Left lobe of liver (tissue), 2 donors: ENCODE data around the gene MOSPD2. TPM values are rescaled to one million over a fixed set of nuclear protein-coding genes. Genes with fewer than 3 reads are reported as not detected.
A peak's percentile ranks its signal among the peaks of the same experiment; 100 is the strongest.

Experiments
- ATAC-seq: fragments of 200-7000 bp; cut with Tn5 transposase; one replicate; pipeline ENCODE4 v1.9.1; 2020; ENCODE audit warnings: mild to moderate bottlenecking, moderate library complexity
- DNase-seq: peaks from one replicate; pipeline ENCODE4 v3.0.0-alpha.2; 2020; ENCODE audit warnings: low spot score
- total RNA-seq: library from RNA; stranded (reverse); gene quantifications from one replicate; pipeline ENCODE4 v1.2.1, GENCODE V29; 2021
- donor health status: DM: no; HTN: no; CAD: no; lungs with moderate emphysema.
- donor health status: DM: no; HTN: yes; CAD: no.

MOSPD2 gene
- total RNA-seq, result 4.2 TPM

DNA sequence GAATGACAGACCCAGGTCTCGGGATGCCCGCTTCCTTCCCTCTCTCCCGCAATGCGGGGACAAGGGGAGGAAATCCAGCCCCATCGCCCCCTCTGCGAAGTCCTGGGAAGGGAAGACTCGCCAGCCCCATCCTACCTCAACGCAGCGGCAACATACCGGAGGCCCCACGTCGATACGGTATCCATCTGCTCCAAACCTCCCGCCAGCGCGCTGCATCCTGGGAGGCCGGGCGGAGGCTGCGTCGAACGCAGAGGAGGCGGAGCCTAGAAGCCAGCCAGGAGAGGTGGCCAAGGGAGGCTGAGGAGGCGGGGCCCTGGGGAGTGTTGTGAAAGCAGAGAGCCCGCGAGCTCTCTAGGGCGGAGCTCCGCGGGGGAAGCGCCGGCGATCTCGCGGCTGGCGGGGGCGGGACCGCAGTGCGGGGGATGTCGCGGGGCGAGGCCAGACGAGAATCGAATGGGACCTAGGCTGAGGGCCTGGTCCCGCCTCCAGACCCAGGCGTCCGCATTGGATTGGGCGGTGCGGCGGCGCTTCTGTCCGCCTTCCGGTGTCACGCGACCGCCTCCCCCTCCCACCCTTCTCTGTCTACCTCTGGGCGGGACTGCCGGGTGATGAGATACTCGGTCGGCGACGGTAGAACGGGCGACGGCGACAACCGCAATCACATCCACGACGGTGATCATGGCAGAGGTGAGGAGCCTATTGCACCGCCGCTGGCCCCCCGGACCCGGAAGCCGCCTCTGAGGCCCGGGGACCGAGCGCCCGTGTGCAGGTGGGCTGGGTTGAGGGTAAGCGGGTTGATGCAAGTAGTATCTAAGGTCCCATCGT is at the start of gene MOSPD2, which contains the start of gene FANCB:
TSS of gene MOSPD2 (plus strand) at position 571 of the 825 bp plus-strand sequence. CDS start at position 679, 108 bp downstream.
TSS of gene FANCB (minus strand) at position 219 of the 825 bp plus-strand sequence. CDS start 7,559 bp downstream, outside the sequence.
- DNase-seq (peak; percentile 94), ATAC-seq (peak; percentile 98)

DNA sequence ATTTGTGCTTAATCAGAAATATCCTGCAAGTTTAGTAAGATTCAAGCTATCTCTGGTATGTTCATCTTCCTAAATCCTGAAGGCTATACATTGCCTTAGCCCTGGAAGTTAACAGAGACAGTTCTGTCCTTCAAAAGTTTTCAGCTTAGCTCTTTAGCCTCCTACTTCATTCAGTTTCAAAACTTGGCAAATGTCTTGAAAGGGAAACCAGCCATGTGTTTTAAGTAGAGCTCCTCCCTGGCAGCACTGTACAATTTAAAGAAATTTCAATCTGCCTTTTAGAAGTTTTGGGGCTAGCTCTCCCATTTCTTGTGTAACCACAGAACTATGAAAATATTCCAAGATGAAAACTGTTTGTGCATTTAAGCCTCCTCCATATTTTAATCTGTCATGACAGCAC is 47.4 kb upstream of the MOSPD2 start:
- DNase-seq (no peak), ATAC-seq (no peak)

DNA sequence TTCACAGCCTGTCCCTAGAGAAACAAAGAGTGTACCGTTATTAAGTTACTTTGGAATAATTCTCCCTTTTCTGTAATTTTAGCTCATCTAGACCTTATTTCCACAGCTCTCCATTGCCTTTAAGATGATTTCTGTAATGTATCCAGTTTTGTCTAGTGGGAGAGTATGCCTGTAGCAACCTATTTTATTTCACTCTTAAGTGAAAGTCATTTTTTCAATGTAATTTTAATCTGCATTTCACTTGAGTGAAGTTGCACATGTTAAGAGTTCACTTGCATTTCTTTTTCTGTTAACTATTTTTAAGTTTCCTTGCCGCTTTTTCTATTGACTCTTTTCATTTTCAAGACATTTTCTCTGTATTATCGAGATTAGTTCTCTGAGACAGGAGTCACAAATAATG is 46.9 kb upstream of the MOSPD2 start:
- ATAC-seq, result no peak
- DNase-seq, result no peak

DNA sequence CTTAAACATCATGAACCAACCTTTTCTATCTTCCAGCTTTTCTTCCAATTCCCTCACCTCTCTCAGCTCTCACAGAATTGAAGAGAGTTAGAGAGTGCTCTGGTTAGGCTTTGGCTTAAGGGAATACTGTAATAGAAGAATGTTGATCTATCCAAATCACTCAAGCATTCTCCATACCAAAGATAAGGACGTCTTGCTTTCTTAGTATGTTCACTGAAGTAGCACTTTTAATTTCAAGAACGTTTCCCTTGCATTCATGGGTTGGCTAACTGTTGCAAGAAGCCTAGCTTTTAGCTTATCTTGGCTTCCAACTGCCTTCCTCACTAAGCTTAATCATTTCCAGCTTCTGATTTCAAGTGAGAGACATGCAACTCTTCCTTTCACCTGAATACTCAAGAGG is 43.6 kb upstream of the MOSPD2 start:
- no peak for DNase-seq
- no peak for ATAC-seq

DNA sequence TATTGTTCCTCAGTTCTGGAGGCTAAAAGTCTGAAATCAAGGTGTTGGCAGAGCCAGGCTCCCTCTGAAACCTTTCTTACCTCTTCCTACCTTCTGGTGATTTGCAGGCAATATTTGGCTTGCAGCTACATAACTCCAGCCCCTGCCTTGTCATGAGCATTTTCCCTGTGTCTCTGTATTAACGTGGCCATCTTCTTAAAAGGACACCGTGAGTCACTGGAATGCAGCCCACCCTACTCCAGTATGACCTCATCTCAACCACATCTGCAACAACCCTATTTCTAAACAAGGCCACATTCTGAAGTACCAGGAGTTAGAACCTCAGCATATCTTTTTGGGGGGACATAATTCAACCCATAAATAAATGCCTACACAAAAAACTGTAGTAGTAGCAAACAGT is 41.1 kb upstream of the MOSPD2 start:
- ATAC-seq, result no peak
- DNase-seq, result no peak

DNA sequence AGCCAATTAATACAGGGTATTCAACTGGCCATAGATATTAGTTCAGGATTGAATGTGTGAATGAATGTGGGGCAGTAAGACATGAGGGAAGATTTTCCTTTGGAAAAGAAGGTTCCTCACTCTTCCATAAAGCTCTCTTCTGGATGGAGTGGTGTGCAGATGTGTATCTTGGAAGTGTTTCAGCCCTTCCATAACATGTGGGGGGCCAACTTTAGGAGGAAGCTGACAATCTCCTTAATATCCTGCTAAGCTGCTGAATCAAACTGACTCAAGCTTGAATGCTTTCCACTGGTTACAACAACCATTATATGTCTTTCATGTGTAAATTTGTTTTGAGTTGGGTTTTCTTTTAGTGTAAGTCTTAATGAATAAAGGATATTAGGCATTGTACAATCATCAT is 40.6 kb upstream of the MOSPD2 start:
- DNase-seq, result no peak
- no peak for ATAC-seq

DNA sequence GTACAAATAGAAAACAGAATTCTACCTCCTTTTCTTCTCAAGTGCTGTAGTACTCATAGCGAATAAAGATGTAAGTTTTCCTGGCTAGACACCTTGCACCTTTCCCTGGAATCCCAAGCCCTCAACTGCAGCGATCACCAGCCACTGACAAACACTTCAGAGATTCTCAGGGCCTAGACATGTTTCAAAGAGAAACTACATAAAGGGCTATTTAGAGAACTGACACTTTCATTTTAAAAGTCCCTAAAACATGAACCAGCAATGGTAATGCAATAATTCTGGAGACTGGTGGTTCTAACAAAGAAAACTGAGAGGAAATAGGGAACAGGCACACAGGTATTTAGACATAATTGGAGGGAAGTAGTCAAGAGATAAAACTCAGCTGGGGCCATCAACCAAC is 36.1 kb upstream of the MOSPD2 start:
- DNase-seq, result no peak

DNA sequence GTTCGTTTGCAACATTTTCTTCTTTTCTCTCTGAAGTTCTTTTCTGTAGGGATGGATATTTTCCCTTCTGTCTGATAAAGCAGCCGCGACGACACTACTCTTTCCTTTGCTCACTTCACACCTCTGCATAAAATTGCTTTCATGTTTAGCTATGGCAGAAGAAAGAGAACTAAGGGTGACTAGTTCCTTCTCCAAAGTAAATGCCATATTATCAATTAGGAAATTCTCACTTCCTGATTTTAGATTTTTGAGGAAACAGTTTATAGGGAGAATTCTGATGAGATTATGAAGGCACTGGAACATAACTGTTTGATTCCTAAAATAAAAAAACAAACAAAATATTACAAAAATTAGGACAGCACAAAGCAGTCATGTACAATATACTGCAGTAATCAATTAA is 29.6 kb upstream of the MOSPD2 start:
- DNase-seq, result no peak
- no peak for ATAC-seq

More for the DNA sequence above, 36.1 kb upstream of the MOSPD2 start:
- no peak for ATAC-seq

DNA sequence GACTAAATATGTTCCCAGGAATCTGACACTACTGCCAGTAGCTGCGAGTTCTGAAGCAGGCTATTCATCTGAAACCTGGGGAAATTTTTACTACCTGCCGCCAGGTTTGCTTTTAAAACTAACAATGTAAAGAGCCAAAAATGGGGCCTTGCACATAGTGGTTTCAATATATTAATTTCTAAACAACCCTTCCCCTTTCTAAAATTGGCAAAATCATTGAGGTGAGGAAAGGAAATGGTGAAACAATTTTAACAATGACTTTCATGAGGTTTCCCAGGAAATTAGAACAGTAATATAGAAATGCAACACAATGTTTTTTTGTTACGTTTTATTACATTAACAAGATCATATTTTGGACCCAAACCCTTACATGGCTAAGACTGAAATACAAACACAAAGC is 21.7 kb upstream of the MOSPD2 start:
- ATAC-seq (no peak), DNase-seq (no peak)

DNA sequence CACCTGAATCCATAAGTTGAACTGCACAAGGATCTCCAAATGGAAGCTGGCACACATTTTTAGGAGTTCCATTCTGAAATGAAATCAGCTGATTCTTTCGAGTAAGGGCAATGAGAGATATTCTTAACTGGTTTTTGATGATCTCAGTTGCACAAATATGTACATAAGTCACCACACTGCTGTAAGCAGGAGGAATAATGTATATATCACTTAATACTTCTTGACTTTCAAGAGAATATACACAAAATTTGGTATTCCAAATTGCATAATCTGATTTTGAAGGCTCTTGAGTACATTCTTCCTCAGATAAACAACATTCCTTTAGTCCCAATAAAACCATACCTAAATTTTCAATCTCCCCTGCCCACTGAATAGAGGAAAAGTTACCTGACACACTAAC is 8.6 kb upstream of the MOSPD2 start:
- ATAC-seq (no peak), DNase-seq (no peak)

DNA sequence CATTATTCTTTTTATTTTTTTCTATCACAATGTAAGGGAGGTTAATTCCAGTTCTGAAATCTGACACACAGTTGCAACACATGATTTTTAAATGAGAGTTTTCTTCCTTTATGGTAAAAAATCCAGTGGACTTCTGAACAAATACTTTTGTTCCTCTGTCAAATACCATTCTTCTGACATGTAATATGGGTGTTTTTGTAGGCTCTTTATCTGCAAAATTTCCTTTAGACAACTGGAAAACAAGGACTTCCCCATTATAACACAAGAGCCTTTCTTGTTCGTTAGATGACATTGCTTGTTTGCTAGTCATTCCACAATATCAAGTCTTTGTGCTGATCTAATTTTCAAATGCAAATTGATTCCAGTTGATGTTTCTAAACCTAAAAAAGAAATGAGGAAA is 8.0 kb upstream of the MOSPD2 start:
- DNase-seq, result no peak
- no peak for ATAC-seq

DNA sequence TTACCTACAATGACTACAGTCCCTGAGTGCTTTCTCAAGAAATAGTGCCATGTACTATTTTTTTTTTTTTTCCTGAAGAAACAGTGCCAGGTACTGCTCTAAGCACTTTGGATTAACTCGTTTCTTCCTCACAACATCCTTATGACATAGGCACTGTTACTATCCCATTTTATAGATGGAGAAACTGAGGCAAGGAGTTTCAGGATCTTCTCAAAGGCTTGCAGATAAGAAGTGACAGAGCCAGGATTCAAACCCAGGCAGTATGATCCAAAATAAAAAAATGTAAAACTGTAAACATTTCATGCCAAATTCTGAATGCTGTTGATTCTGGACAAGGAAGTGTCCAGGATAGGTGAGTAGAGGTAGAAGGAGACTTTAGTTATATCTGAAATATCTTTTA is 1.5 kb upstream of the MOSPD2 start:
- DNase-seq (no peak), ATAC-seq (no peak)

DNA sequence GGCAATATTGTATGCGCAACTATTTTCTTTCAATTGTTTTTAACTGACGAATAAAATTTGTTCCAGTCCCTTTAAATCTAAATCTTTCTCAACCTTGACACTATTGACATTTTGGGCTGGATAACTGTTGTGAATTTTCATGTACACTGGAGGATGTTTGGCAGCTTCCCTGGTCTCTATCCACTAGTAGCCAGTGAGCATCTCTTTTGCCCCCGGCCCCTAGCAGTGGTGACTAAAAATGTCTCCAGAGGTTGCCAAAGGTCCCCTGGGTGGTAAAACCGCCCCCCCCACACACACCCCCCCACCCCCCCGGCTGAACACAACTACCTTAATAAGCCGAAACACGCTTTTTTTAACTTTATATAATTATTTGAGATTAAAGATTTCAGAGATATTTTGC is 866 bp upstream of the MOSPD2 start:
- DNase-seq, result no peak

DNA sequence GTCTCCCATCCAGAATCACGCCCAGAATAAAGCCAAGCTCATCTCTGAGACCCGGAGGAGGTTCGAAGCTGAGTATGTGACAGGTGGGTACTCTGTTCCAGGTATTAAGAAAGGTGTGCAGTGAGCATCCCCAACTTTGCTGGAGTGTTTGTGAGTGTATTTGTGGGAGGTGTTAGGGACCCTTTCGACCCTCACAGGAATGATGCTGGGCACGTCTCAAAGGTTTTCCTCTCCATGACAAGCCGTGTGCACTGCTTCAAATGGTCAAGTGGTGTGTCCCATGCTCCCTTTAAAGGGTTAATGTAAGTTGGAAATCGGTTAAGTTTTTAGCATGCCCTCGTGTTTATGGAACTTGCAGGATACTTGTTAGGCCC is 442 bp downstream of the MOSPD2 start:
- DNase-seq (no peak), ATAC-seq (no peak)

More for the DNA sequence above, 866 bp upstream of the MOSPD2 start:
- no peak for ATAC-seq

DNA sequence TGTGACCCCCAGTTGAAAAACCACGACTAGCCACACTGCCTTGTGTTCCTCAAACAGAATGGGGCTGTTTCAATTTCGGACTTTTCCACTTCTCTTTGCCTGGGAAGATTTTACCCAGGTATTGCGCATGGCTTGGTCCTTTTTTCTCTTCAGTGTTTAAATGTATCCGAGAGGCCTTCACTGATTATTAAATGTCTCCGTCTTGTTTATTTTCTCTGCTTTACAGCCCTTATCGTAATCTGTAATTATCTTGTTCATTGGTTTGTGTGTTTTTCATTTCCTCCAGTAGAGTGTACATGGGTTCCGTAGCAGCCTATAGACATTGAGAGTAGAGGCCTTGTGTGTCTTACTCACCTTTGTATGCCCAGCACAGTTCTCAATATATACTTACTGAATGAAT is 2.4 kb downstream of the MOSPD2 start:
- DNase-seq, result no peak
- no peak for ATAC-seq

DNA sequence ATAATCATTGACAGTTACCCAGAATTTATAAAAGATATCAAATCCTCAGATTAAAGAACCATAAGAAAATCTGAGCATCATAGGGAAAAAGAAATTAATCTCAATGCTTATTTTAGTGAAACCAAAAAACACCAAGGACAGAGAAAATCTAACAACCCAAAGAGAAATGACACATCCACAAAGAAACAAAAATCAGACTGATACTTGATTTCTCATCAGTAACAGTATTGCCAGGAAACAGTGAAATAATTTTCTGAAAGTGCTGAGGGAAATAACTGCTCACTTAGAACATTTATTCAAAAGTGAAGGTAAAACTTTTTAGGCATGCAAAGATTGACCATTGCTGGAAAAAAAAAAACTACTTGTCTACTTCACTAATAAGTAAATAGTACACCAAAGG is 10.6 kb downstream of the MOSPD2 start:
- ATAC-seq (no peak), DNase-seq (no peak)

DNA sequence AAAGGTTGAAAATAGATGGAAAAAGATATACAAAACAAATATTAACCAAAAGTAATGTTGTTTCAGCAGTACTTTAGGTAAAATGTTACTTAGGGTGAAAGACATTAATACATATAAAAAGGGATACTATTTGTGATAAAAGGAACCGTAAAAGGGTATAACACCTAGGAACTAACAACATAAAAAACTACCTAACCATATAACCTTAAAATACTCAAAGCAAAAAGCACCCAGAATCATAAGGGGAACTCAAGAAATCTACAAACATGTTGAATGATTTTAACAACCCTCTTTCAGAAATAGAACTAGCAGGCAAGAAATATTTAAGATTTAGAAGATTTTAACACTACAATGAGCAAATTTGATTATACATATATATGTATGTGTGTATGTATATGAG is 11.5 kb downstream of the MOSPD2 start:
- no peak for DNase-seq
- no peak for ATAC-seq

DNA sequence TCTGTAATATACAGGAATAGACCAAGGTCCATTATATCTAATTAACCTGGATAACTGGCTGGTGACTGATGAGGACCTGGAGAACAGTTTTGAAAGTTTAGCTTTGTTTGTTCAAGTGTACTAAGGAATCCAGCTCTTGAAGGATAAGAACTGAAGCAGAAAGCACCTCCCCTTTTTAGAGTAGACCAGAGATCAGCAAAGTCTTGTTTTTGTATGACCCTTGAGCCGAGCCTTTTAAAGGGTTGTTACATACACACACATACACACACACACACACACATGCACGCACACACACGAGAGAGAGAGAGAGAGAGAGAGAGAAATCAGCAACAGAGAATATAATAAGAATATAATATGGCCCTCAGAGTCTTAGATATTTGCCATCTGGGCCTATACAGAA is 13.0 kb downstream of the MOSPD2 start:
- no peak for DNase-seq

DNA sequence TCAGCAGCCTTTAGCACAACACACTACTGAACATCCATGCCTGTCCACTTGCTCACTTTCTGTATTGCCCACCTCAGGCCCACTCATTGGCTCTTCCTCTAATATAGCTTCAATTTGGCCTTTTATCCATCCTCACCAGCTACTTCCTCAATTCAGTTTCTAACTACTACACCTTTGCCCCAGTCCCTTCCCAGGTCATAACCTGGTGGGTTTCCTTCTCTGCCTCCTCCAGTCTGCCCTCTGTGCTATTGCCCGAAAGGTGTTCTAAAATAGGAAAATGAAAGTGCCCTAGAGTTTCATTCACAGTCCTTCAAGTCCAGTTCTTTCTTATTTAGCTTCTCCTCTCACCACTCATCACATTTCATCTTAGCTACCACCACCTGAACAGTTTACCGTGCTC is 23.1 kb downstream of the MOSPD2 start:
- DNase-seq (no peak), ATAC-seq (no peak)

More for the DNA sequence above, 13.0 kb downstream of the MOSPD2 start:
- ATAC-seq, result no peak

DNA sequence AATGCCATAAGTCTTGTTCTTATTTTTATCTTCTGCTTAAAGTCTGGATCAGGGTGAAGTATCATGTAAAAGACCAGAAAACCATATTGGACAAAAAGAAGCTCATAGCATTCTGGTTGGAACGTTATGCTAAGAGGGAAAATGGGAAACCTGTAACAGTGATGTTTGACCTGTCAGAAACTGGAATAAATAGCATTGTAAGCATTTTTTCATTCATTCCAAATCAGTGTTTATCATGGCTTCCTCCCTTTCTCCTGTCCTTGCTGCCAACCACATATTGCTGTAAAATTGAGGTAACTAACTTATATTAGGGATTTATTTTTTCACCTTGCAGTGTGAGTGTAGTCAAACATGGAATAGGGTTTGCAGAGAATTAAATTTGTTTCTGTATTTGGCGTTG is 23.8 kb downstream of the MOSPD2 start:
- no peak for ATAC-seq
- DNase-seq, result no peak

DNA sequence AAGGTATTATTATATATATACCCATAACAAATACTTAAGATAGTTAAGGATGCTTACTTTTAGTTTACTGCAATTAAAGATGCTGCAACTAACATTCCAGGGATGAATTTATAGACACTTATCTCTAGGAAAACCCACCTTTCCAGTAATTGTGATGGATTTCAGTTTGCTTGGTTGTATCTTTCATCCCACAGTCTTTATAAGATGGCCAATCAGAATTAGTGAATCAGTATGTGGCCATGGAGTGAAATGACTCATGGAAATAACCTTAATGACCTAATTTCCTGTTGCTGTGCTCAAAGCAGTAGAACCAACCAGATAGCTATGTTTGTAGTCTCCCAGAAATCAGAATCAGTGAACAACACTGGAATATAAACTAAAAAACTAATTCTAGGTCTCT is 26.4 kb downstream of the MOSPD2 start:
- ATAC-seq (no peak), DNase-seq (no peak)

DNA sequence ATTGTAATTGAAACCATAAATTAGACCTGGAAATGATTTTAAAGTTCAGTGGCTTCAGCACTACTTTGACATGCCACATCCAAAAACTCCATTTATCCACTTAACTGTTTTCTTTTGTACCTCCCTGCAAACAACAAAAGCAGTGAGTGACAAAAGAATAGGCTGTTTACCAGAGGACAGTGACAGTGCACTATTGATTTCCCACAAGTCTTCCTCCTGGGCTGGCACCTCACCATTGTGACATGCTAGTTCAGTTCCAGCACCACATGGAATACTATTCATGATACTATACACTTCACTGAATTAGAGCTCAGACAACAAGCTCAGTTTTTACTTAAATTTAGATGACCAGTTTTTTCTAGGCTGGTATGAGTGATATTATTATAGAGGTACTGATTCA is 29.3 kb downstream of the MOSPD2 start:
- ATAC-seq, result no peak

DNA sequence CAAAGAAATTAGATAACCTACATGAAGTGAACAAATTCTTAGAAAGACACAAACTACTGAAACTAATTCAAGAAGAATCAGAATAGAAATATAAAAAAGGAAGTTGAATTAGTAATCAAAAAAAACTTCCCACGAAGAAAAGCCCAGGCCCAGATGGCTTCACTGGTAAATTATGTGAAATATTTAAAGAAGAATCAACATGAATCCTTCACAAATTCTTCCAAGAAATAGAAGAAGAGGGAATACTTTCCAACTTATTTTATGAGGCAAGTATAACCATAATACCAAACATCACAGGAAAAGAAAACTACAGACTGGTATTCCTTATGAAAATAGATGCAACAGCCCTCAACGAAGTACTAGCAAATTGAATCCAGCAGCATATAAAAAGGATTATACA is 30.7 kb downstream of the MOSPD2 start:
- no peak for ATAC-seq

More for the DNA sequence above, 29.3 kb downstream of the MOSPD2 start:
- no peak for DNase-seq

More for the DNA sequence above, 30.7 kb downstream of the MOSPD2 start:
- no peak for DNase-seq
